Suprapubic skin (tissue), 4 donors: ENCODE results near the gene ARHGAP4. TPM values are rescaled to one million over a fixed set of nuclear protein-coding genes. Genes with fewer than 3 reads are reported as not detected.

Experiments used
- DNase-seq, 2 donors: peaks; one replicate each; pipeline ENCODE4 v3.0.0-alpha.2; 2019; ENCODE audit warnings: low spot score in 2 of 2
- H3K27ac ChIP-seq: fragments of 200-600 bp; sonication (generic); one replicate; pipeline ENCODE4 v1.5.1; 2019
- H3K27me3 ChIP-seq: fragments of 200-600 bp; sonication (generic); one replicate; pipeline ENCODE4 v1.5.1; 2019
- H3K36me3 ChIP-seq: fragments of 200-600 bp; sonication (generic); one replicate; pipeline ENCODE4 v1.5.1; 2019
- H3K4me1 ChIP-seq: fragments of 200-600 bp; sonication (generic); one replicate; pipeline ENCODE4 v1.5.1; 2019
- H3K4me3 ChIP-seq: fragments of 200-600 bp; sonication (generic); one replicate; pipeline ENCODE4 v1.5.1; 2019; ENCODE audit warnings: mild to moderate bottlenecking
- H3K9me3 ChIP-seq: fragments of 200-600 bp; sonication (generic); one replicate; pipeline ENCODE4 v1.5.1; 2019
- CTCF ChIP-seq, 2 donors: fragments of 200-600 bp in 1 of 2; fragments of 450-650 bp in 1 of 2; sonication (generic) in 1 of 2; IDR thresholded peaks; one replicate each; pipeline ENCODE4 v1.5.1; 2016 to 2019; ENCODE audit warnings: antibody characterized with exemption in 2 of 2, mild to moderate bottlenecking in 1 of 2, moderate library complexity in 1 of 2
- EP300 ChIP-seq: sonication (generic); formaldehyde crosslinking; IDR thresholded peaks from one replicate; pipeline ENCODE4 v1.6.1; 2017; ENCODE audit warnings: antibody characterized with exemption
- POLR2A ChIP-seq, 2 donors: fragments of 450-650 bp; IDR thresholded peaks; one replicate each; pipeline ENCODE4 v1.6.1; 2017; ENCODE audit warnings: antibody characterized with exemption in 2 of 2, mild to moderate bottlenecking in 2 of 2, moderate library complexity in 2 of 2
- POLR2AphosphoS5 ChIP-seq, 3 donors: sonication (generic); formaldehyde crosslinking; IDR thresholded peaks; one replicate each; pipeline ENCODE4 v1.6.1; 2017; ENCODE audit warnings: antibody characterized with exemption in 3 of 3
- WGBS: methylation state at CpG from one replicate; pipeline ENCODE4 v1.1.5; 2018; 5-methylcytosine and 5-hydroxymethylcytosine counted together
- total RNA-seq, 4 donors: library from RNA; depleted of rRNA; stranded (reverse); fragments of >200 nt; gene quantifications; one replicate each; pipeline ENCODE4 v1.1.0, GENCODE V29; 2016

ARHGAP4 gene
- total RNA-seq, 4 donors from 2014 or later: 4.8 to 17.6 (median 9.6) TPM

GRCh38 chrX:153956044-153956907 lies 30.2 kb upstream of the ARHGAP4 start:
- Histone ChIP-seq H3K27ac (no peak overlapping the region), H3K4me1 (no peaks in the 10 kb centered on the region), H3K36me3 (peaks cover 88% of the 10 kb centered on the region), H3K9me3 (no peaks in the 10 kb centered on the region), H3K4me3 (no peak overlapping the region), H3K27me3 (no peaks in the 10 kb centered on the region)
- 80% methylated on average over 30 of the region's 35 CpGs for WGBS
- DNase-seq: no peak
- TF ChIP-seq EP300: no peak
- no peak for TF ChIP-seq POLR2A (IDR thresholded peaks at IDR 0.05)
- no peak for TF ChIP-seq POLR2AphosphoS5 (IDR thresholded peaks at IDR 0.05)
- TF ChIP-seq CTCF (IDR thresholded peaks at IDR 0.05): no peak

DNA sequence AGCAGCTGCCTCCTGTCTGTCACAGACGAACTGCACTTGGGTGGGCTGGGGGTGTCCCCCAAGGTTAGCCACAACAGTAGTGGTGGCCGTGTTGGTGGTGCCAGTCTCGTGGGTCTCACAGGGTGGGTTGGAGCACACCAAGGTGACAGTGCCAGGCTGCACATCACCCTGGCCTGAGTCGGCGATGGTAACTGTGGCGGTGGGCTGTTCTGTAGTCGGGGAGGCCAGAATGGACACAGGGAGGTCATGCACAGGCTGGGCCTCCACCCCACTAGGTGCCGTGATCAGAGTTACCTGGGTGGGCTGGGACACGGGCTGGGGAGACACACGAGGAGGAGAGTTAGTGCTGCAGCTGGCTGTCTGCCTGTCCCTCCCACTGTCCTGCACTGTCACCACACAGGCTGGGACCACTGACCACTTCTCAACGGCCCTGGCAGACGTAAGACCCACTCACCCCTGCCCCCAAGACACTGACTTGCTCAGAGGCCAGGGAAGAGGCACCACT lies 29.2 kb upstream of the ARHGAP4 start:
- no peaks in the 10 kb centered on the region for H3K9me3 ChIP-seq
- peaks cover 88% of the 10 kb centered on the region for H3K36me3 ChIP-seq
- no peak for TF ChIP-seq POLR2A (IDR thresholded peaks at IDR 0.05)
- TF ChIP-seq CTCF (IDR thresholded peaks at IDR 0.05): no peak
- TF ChIP-seq EP300: no peak
- no peak for TF ChIP-seq POLR2AphosphoS5 (IDR thresholded peaks at IDR 0.05)
- H3K27ac ChIP-seq: no peak overlapping the region
- no peak overlapping the region for H3K4me3 ChIP-seq
- no peaks in the 10 kb centered on the region for H3K27me3 ChIP-seq
- WGBS: 87% methylated on average over 3 of the region's 12 CpGs
- no peaks in the 10 kb centered on the region for H3K4me1 ChIP-seq
- DNase-seq: no peak

- H3K36me3 ChIP-seq: peaks cover 88% of the 10 kb centered on the region
- H3K4me1 ChIP-seq: no peaks in the 10 kb centered on the region
- TF ChIP-seq POLR2A (IDR thresholded peaks at IDR 0.05) (no peak), EP300 (no peak), POLR2AphosphoS5 (IDR thresholded peaks at IDR 0.05) (no peak), CTCF (IDR thresholded peaks at IDR 0.05) (no peak)
- H3K9me3 ChIP-seq: no peaks in the 10 kb centered on the region
- H3K27me3 ChIP-seq: no peaks in the 10 kb centered on the region
- 95% methylated on average over 20 of the region's 44 CpGs for WGBS
- no peak overlapping the region for H3K4me3 ChIP-seq
- DNase-seq: no peak
- no peak overlapping the region for H3K27ac ChIP-seq
These were observed 28.6 kb upstream of the ARHGAP4 start for GRCh38 chrX:153954558-153955227.

- Histone ChIP-seq H3K9me3 (no peaks in the 10 kb centered on the region), H3K36me3 (peaks cover 88% of the 10 kb centered on the region), H3K4me1 (no peaks in the 10 kb centered on the region), H3K4me3 (no peak overlapping the region), H3K27ac (no peak overlapping the region), H3K27me3 (no peaks in the 10 kb centered on the region)
- WGBS: 81% methylated on average over 12 of the region's 33 CpGs
- DNase-seq: no peak
- no peak for TF ChIP-seq EP300
- TF ChIP-seq CTCF (IDR thresholded peaks at IDR 0.05): no peak
- no peak for TF ChIP-seq POLR2A (IDR thresholded peaks at IDR 0.05)
- no peak for TF ChIP-seq POLR2AphosphoS5 (IDR thresholded peaks at IDR 0.05)
These were observed 28.0 kb upstream of the ARHGAP4 start for GRCh38 chrX:153953892-153954557.
